HL-60 (cell line): Measurements from ENCODE around the gene TRNP1.

ENCODE experiments used
- DNase-seq, 2 experiments: peaks; one replicate each; pipeline ENCODE4 v3.0.0-alpha.2; 2010 to 2020; ENCODE audit warnings: low read depth in 1 of 2, low spot score in 1 of 2
- H3K27ac ChIP-seq: fragments of 250-450 bp; sonication (Bioruptor Pico); replicated peaks from 2 replicates; pipeline ENCODE4 v1.5.1; 2020; ENCODE audit warnings: mild to moderate bottlenecking, moderate library complexity
- H3K27me3 ChIP-seq: fragments of 250-450 bp; sonication (Bioruptor Pico); 2 replicates; pipeline ENCODE4 v1.5.1; 2021; ENCODE audit warnings: mild to moderate bottlenecking, moderate library complexity; ENCODE audit not compliant: insufficient read depth, poor library complexity, severe bottlenecking
- H3K4me3 ChIP-seq: replicated peaks from 2 replicates; pipeline ENCODE4 v1.5.1; 2011; ENCODE audit warnings: mild to moderate bottlenecking, control low read depth, low read length; ENCODE audit not compliant: insufficient read depth
- GABPA ChIP-seq: IDR thresholded peaks from 2 replicates; pipeline ENCODE4 v1.6.1; 2012; ENCODE audit warnings: low read depth
- POLR2AphosphoS5 ChIP-seq: IDR thresholded peaks from 2 replicates; pipeline ENCODE4 v1.6.1; 2012; ENCODE audit warnings: low read depth
- SPI1 ChIP-seq: IDR thresholded peaks from 2 replicates; pipeline ENCODE4 v1.6.1; 2012; ENCODE audit warnings: low read depth, mild to moderate bottlenecking, borderline replicate concordance
- TF ChIP-seq, protein P1 (sequence below): IDR thresholded peaks from 2 replicates; pipeline ENCODE4 v1.6.1; 2012; ENCODE audit warnings: low read depth; ENCODE audit not compliant: insufficient replicate concordance
- TF ChIP-seq, protein P2 (sequence below): IDR thresholded peaks from one replicate; pipeline ENCODE4 v1.5.1; 2011; ENCODE audit warnings: low read length, control low read depth, inconsistent platforms; ENCODE audit not compliant: insufficient read depth

TRNP1 gene

DNA sequence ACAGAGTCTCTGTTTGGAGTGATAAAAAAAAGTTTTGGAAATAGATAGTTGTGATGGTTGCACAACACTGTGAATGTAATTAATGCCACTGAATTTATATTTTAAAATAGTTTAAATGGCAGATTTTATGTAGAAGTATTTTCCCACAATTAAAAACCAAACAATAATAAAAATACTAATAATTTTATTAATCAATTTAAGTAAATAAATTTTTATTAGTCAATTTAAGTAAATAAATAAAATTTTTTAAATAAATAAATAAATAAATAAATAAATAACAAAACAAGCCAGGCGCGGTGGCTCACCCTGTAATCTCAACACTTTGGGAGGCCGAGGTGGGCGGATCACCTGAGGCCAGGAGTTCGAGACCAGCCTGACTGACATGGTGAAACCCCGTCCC is 28.3 kb upstream of the TRNP1 start:
- TF ChIP-seq, protein P1, sequence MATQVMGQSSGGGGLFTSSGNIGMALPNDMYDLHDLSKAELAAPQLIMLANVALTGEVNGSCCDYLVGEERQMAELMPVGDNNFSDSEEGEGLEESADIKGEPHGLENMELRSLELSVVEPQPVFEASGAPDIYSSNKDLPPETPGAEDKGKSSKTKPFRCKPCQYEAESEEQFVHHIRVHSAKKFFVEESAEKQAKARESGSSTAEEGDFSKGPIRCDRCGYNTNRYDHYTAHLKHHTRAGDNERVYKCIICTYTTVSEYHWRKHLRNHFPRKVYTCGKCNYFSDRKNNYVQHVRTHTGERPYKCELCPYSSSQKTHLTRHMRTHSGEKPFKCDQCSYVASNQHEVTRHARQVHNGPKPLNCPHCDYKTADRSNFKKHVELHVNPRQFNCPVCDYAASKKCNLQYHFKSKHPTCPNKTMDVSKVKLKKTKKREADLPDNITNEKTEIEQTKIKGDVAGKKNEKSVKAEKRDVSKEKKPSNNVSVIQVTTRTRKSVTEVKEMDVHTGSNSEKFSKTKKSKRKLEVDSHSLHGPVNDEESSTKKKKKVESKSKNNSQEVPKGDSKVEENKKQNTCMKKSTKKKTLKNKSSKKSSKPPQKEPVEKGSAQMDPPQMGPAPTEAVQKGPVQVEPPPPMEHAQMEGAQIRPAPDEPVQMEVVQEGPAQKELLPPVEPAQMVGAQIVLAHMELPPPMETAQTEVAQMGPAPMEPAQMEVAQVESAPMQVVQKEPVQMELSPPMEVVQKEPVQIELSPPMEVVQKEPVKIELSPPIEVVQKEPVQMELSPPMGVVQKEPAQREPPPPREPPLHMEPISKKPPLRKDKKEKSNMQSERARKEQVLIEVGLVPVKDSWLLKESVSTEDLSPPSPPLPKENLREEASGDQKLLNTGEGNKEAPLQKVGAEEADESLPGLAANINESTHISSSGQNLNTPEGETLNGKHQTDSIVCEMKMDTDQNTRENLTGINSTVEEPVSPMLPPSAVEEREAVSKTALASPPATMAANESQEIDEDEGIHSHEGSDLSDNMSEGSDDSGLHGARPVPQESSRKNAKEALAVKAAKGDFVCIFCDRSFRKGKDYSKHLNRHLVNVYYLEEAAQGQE = no peak
- TF ChIP-seq GABPA = no peak
- TF ChIP-seq, protein P2, sequence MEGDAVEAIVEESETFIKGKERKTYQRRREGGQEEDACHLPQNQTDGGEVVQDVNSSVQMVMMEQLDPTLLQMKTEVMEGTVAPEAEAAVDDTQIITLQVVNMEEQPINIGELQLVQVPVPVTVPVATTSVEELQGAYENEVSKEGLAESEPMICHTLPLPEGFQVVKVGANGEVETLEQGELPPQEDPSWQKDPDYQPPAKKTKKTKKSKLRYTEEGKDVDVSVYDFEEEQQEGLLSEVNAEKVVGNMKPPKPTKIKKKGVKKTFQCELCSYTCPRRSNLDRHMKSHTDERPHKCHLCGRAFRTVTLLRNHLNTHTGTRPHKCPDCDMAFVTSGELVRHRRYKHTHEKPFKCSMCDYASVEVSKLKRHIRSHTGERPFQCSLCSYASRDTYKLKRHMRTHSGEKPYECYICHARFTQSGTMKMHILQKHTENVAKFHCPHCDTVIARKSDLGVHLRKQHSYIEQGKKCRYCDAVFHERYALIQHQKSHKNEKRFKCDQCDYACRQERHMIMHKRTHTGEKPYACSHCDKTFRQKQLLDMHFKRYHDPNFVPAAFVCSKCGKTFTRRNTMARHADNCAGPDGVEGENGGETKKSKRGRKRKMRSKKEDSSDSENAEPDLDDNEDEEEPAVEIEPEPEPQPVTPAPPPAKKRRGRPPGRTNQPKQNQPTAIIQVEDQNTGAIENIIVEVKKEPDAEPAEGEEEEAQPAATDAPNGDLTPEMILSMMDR = no peak
- Histone ChIP-seq H3K4me3 (no peak overlapping the region), H3K27me3 (peaks cover 18% of the 10 kb centered on the region), H3K27ac (no peak overlapping the region)
- DNase-seq = no peak

DNA sequence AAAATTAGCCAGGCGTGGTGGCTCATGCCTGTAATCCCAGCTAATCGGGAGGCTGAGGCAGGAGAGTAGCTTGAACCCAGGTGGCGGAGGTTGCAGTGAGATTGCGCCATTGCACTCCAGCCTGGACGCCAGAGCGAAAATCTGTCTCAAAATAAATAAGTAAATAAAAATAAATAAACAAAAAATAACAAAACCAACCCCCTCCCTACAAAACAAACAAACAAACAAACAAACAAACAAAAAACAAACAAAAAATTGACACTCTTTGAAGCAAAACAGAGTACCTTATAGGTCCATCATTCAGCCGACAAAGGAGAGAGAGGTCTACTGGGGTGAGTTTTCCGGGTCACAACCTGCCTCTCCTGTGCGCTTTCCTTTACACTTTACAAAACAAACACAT is 27.9 kb upstream of the TRNP1 start:
- DNase-seq = no peak
- TF ChIP-seq, protein P2 = no peak
- no peak for TF ChIP-seq GABPA
- TF ChIP-seq, protein P1 = no peak
- no peak for TF ChIP-seq SPI1
- TF ChIP-seq POLR2AphosphoS5 = no peak

DNA sequence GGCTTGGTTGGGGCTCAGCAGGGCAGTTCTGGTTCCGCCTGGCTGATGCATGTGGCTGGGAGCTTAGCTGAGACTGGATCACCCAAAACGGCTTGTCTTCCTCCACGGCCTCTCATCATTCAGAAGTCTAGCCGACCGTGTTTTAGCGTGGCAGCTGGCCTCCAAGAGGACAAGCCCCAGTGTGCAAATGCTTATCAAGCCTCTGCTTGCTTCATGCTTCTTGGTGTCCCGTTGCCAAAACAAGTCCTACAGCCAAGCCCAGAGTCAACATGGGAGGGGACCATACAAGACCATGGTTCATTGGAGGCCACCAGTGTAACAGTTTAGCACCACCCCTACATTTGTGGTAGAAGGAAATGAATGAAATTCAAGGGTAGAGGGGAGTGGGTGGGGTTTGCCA is 22.7 kb upstream of the TRNP1 start:
- TF ChIP-seq, protein P2 = no peak
- TF ChIP-seq, protein P1 = no peak
- no peak for TF ChIP-seq GABPA
- TF ChIP-seq POLR2AphosphoS5 = no peak
- no peak for TF ChIP-seq SPI1
- no peak for DNase-seq
- Histone ChIP-seq H3K4me3 (no peak overlapping the region), H3K27ac (no peak overlapping the region), H3K27me3 (peaks cover 3% of the 10 kb centered on the region)

More for the DNA sequence above, 27.9 kb upstream of the TRNP1 start:
- peaks cover 14% of the 10 kb centered on the region for H3K27me3 ChIP-seq
- H3K27ac ChIP-seq = no peak overlapping the region
- H3K4me3 ChIP-seq = no peak overlapping the region
